ENCODE measurements around the gene ZNF107. TPM values are rescaled to one million over a fixed set of nuclear protein-coding genes. Genes with fewer than 3 reads are reported as not detected.
"Not testable (repeated sequence)": the region's sequence is repeated elsewhere in the genome, so short reads cannot be mapped to it uniquely, and the experiment has no call there.

The ZNF107 gene
- total RNA-seq, 1 donor, result 1.8 TPM

DNA sequence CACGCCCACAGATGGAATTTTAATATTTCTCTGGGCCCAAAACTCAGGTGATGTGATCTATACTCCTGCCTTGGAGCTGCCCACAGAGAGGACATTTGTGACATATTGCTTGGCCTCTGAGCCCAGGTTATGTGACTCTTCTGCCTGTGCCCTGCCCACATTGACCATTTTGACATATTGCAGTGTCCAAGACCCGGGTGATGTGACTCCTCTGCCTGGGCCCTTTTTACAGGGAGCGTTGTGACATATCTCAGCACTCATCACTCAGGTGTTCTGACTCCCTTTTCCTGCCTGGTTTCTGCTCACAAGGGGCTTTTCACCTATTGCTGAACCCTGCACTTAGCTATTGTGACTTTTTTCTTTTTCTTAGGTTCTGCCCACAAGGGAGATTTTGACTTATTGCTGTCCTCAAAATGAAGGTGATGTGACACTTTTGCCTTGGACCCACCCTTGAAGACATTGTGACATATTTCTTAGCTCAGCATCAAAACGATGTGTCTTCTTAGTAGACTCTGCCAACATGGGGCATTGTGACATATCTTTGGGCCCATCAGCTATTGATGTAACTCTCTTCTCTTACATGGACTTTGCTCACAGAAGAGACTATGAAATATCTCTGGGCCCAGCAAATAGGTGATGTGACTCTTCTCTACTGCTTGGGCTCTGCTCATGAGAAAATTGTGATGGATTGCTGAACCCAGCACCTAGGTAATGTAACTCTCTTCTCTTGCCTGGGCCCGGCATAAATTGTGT lies 11.0 kb upstream of the ZNF107 start:
- H2AFZ ChIP-seq (ENCODE audit: low read length), result no peak overlapping the region
- H3K36me3 ChIP-seq (ENCODE audit: insufficient read depth, low read length), result no peaks in the 10 kb centered on the region
- no peak overlapping the region for H3K4me2 ChIP-seq (ENCODE audit: insufficient read depth, low read length)
- H3K4me3 ChIP-seq (ENCODE audit: insufficient read depth, low read length), result no peak overlapping the region
- no peak overlapping the region for H3K27ac ChIP-seq (ENCODE audit: low read depth, low read length)
- H4K20me1 ChIP-seq (ENCODE audit: insufficient read depth, low read length), result no peaks in the 10 kb centered on the region
- H3K27me3 ChIP-seq (ENCODE audit: insufficient read depth, low read length), result no peaks in the 10 kb centered on the region
- H3K4me1 ChIP-seq (ENCODE audit: insufficient read depth, low read length), result no peaks in the 10 kb centered on the region
- no peak for TF ChIP-seq CTCF (IDR thresholded peaks at IDR 0.05; ENCODE audit: extremely low read depth, low read depth, low read length)
- no peak for DNase-seq (ENCODE audit: insufficient read length, low spot score, missing footprints)
- H3K79me2 ChIP-seq (ENCODE audit: insufficient read depth, low read length), result no peaks in the 10 kb centered on the region
- peaks cover 2% of the 10 kb centered on the region for H3K9me3 ChIP-seq (ENCODE audit: low read depth, low read length)

GRCh38 chr7:64655811-64656210 lies 10.1 kb upstream of the ZNF107 start:
- Histone ChIP-seq H3K27me3 (ENCODE audit: insufficient read depth, low read length) (no peaks in the 10 kb centered on the region), H3K4me1 (ENCODE audit: insufficient read depth, low read length) (no peaks in the 10 kb centered on the region), H4K20me1 (ENCODE audit: insufficient read depth, low read length) (no peaks in the 10 kb centered on the region), H2AFZ (ENCODE audit: low read length) (no peak overlapping the region), H3K36me3 (ENCODE audit: insufficient read depth, low read length) (no peaks in the 10 kb centered on the region), H3K4me3 (ENCODE audit: insufficient read depth, low read length) (no peak overlapping the region), H3K4me2 (ENCODE audit: insufficient read depth, low read length) (no peak overlapping the region), H3K27ac (ENCODE audit: low read depth, low read length) (no peak overlapping the region), H3K9me3 (ENCODE audit: low read depth, low read length) (peaks cover 2% of the 10 kb centered on the region), H3K79me2 (ENCODE audit: insufficient read depth, low read length) (no peaks in the 10 kb centered on the region)
- no peak for TF ChIP-seq CTCF (IDR thresholded peaks at IDR 0.05; ENCODE audit: extremely low read depth, low read depth, low read length)
- DNase-seq (ENCODE audit: insufficient read length, low spot score, missing footprints), result no peak

DNA sequence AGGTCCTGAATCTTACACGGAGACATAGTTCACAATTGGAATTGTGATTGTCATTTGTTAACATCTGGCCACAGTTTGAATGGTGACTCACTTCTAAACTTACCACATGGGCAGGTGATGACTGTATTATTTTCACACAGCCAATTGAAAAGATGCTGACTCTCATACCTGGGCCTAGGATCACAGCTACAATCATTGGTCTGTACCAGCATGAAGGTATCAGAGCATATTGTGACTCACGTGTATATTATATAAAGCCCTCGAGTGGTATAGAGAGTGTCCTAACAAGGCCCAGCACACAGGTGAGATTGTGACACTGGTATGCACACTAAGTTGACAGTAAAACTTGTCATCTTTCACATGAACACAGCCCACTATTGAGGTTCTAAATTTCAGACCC lies 9.4 kb upstream of the ZNF107 start:
- Histone ChIP-seq H2AFZ (ENCODE audit: low read length) (no peak overlapping the region), H3K27ac (ENCODE audit: low read depth, low read length) (no peak overlapping the region), H3K4me3 (ENCODE audit: insufficient read depth, low read length) (no peak overlapping the region), H3K4me2 (ENCODE audit: insufficient read depth, low read length) (no peak overlapping the region), H3K9me3 (ENCODE audit: low read depth, low read length) (peaks cover 2% of the 10 kb centered on the region), H3K27me3 (ENCODE audit: insufficient read depth, low read length) (no peaks in the 10 kb centered on the region), H3K36me3 (ENCODE audit: insufficient read depth, low read length) (no peaks in the 10 kb centered on the region), H4K20me1 (ENCODE audit: insufficient read depth, low read length) (no peaks in the 10 kb centered on the region), H3K4me1 (ENCODE audit: insufficient read depth, low read length) (no peaks in the 10 kb centered on the region), H3K79me2 (ENCODE audit: insufficient read depth, low read length) (no peaks in the 10 kb centered on the region)
- DNase-seq (ENCODE audit: insufficient read length, low spot score, missing footprints), result no peak
- no peak for TF ChIP-seq CTCF (IDR thresholded peaks at IDR 0.05; ENCODE audit: extremely low read depth, low read depth, low read length)

GRCh38 chr7:64662091-64662490 lies 3.8 kb upstream of the ZNF107 start:
- H3K79me2 ChIP-seq (ENCODE audit: insufficient read depth, low read length), result peaks cover 11% of the 10 kb centered on the region
- not testable (repeated sequence) for H2AFZ ChIP-seq (ENCODE audit: low read length); H3K36me3 ChIP-seq (ENCODE audit: insufficient read depth, low read length); DNase-seq (ENCODE audit: insufficient read length, low spot score, missing footprints); H4K20me1 ChIP-seq (ENCODE audit: insufficient read depth, low read length); H3K4me3 ChIP-seq (ENCODE audit: insufficient read depth, low read length); H3K4me1 ChIP-seq (ENCODE audit: insufficient read depth, low read length); H3K27me3 ChIP-seq (ENCODE audit: insufficient read depth, low read length); H3K4me2 ChIP-seq (ENCODE audit: insufficient read depth, low read length); H3K27ac ChIP-seq (ENCODE audit: low read depth, low read length); H3K9me3 ChIP-seq (ENCODE audit: low read depth, low read length)
